ENCODE results near the gene SAP30BP. TPM values are rescaled to one million over a fixed set of nuclear protein-coding genes. Genes with fewer than 3 reads are reported as not detected.
A peak's percentile ranks its signal among the peaks of the same experiment; 100 is the strongest.

SAP30BP gene
- total RNA-seq, 1 experiment from 2014 or later = 89.7 TPM

DNA sequence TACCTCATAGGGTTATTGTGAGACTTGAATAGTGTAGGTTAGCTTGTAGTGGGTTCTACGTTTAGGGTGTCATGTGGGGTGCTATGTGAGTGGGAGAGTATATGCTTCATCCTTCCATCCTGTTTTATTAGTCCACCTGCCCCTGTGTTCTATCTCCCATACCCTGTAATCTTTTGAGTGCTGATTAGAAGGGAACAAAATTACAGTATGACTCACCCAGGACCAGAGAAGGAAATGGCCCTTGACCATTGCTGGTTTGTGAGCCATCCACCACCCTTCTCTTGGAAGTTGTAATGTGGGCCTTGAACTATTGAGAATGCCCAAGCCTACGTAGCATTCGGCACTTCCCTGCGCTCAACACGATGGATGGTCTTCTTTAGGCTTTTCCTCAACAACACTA lies 17.1 kb downstream of the SAP30BP start:
- TF ChIP-seq, protein P1, sequence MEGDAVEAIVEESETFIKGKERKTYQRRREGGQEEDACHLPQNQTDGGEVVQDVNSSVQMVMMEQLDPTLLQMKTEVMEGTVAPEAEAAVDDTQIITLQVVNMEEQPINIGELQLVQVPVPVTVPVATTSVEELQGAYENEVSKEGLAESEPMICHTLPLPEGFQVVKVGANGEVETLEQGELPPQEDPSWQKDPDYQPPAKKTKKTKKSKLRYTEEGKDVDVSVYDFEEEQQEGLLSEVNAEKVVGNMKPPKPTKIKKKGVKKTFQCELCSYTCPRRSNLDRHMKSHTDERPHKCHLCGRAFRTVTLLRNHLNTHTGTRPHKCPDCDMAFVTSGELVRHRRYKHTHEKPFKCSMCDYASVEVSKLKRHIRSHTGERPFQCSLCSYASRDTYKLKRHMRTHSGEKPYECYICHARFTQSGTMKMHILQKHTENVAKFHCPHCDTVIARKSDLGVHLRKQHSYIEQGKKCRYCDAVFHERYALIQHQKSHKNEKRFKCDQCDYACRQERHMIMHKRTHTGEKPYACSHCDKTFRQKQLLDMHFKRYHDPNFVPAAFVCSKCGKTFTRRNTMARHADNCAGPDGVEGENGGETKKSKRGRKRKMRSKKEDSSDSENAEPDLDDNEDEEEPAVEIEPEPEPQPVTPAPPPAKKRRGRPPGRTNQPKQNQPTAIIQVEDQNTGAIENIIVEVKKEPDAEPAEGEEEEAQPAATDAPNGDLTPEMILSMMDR (conservative IDR thresholded peaks at IDR 0.05) = no peak
- H3K79me1 ChIP-seq (ENCODE audit: insufficient read depth, low read depth, low read length, poor library complexity, severe bottlenecking) = peaks cover 2% of the 10 kb centered on the region
- H2AK5ac ChIP-seq (ENCODE audit: insufficient read length, low read length) = no peak overlapping the region
- Mint-ChIP-seq H3K36me3 (ENCODE audit: insufficient read depth in 1 of 3, low read depth in 3 of 3) (peaks cover 0 to 22% (median 15%) of the 10 kb centered on the region in 3 experiments; a peak in 5 of 7 replicates), H3K4me1 (peaks cover 5 to 14% of the 10 kb centered on the region in 2 experiments), H3K4me3 (no peak overlapping the region), H3K27ac (peak overlapping the region in 1 of 3 experiments; percentile 54; a peak in 1 of 7 replicates), H3K9me3 (no peaks in the 10 kb centered on the region), H3K27me3 (ENCODE audit: low read depth) (no peaks in the 10 kb centered on the region)
- no peak overlapping the region for H4K5ac ChIP-seq (ENCODE audit: insufficient read length, low read depth, low read length)
- no peaks in the 10 kb centered on the region for H3K23me2 ChIP-seq (ENCODE audit: insufficient read length, low read depth, low read length, poor library complexity, severe bottlenecking)
- no peak overlapping the region for H3K18ac ChIP-seq (ENCODE audit: insufficient read length, low read depth, low read length)
- H2BK5ac ChIP-seq (ENCODE audit: insufficient read length, low read length) = no peak overlapping the region
- no peaks in the 10 kb centered on the region for H4K20me1 ChIP-seq (ENCODE audit: control insufficient read depth, insufficient read depth, insufficient read length)
- WGBS (ENCODE audit: extremely low coverage, insufficient read length, low lambda C conversion rate) = no CpG with 5 or more reads among the region's 5 CpGs
- peaks cover 1% of the 10 kb centered on the region; the same call in 1 of the 2 replicates for H3K79me2 ChIP-seq (ENCODE audit: insufficient read depth, low read length)
- no peak overlapping the region for H3K4me2 ChIP-seq (ENCODE audit: insufficient read depth, insufficient read length, low read length)
- H3K23ac ChIP-seq (ENCODE audit: insufficient read length, low read depth, low read length) = no peak overlapping the region
- no peak overlapping the region for H3K56ac ChIP-seq (ENCODE audit: insufficient read length, low read depth, low read length)
- no peak overlapping the region for H4K91ac ChIP-seq (ENCODE audit: insufficient read length, low read depth, low read length)
- H2BK120ac ChIP-seq (ENCODE audit: low read depth, low read length, poor library complexity, severe bottlenecking) = no peak overlapping the region
- DNase-seq = no peak
- H3T11ph ChIP-seq (ENCODE audit: low read length) = no peak overlapping the region
- no peak overlapping the region for H2BK20ac ChIP-seq (ENCODE audit: low read depth, low read length, poor library complexity, severe bottlenecking)
- H3K27ac ChIP-seq (ENCODE audit: insufficient read length, low read depth, low read length) = no peak overlapping the region
- H2BK12ac ChIP-seq (ENCODE audit: insufficient read length, low read depth, low read length) = no peak overlapping the region
- no peak overlapping the region for H3K4ac ChIP-seq (ENCODE audit: low read depth, low read length)
- H3K27me3 ChIP-seq (ENCODE audit: insufficient read depth, low read length) = no peaks in the 10 kb centered on the region
- no peaks in the 10 kb centered on the region for H3K9me3 ChIP-seq (ENCODE audit: control insufficient read depth, low read depth, low read length)
- H2BK15ac ChIP-seq (ENCODE audit: low read depth, low read length) = no peak overlapping the region
- H2AFZ ChIP-seq (ENCODE audit: low read length) = no peak overlapping the region
- H3K14ac ChIP-seq (ENCODE audit: insufficient read depth, low read length) = no peak overlapping the region
- no peak overlapping the region for H4K8ac ChIP-seq (replicated peaks; ENCODE audit: insufficient read length, low read depth, low read length)
- H3K9ac ChIP-seq (ENCODE audit: extremely low read depth, insufficient read length, low read length) = no peak overlapping the region
- no peaks in the 10 kb centered on the region for H3K4me1 ChIP-seq (ENCODE audit: insufficient read depth, low read length)

Data from H9 (cell line).